H1 (cell line): ENCODE data around the gene RBFOX1. TPM values are rescaled to one million over a fixed set of nuclear protein-coding genes. Genes with fewer than 3 reads are reported as not detected.

ENCODE experiments used
- CTCF ChIA-PET: fragments of 300-600 bp; sonication (Branson Sonifier 250); formaldehyde crosslinking; loops from one replicate; lab custom pipeline; 2021; ENCODE audit not compliant: partially characterized antibody; lab: Charles Lee
- POLR2A ChIA-PET: fragments of 300-600 bp; sonication (Branson Sonifier 250); formaldehyde crosslinking; loops from one replicate; lab custom pipeline; 2021; ENCODE audit warnings: inconsistent platforms; ENCODE audit not compliant: partially characterized antibody; lab: Charles Lee
- DNase-seq, 2 experiments: peaks; one replicate each; pipeline versions ENCODE4 v3.0.0 to v3.0.0-alpha.2; 2010 to 2022; ENCODE audit warnings: low spot score in 2 of 2, low read depth in 1 of 2, mixed read lengths in 1 of 2
- FAIRE-seq: peaks from 2 replicates; lab custom pipeline; 2011; peaks lifted over from hg19 to GRCh38; lab: Jason Lieb, UNC
- H2AFZ ChIP-seq: 2 replicates; pipeline ENCODE4 v1.8.1; 2012; ENCODE audit warnings: low read length, inconsistent platforms
- H2AK5ac ChIP-seq: 2 replicates; pipeline ENCODE4 v1.6.1; 2013; ENCODE audit warnings: low read depth, low read length
- H2BK120ac ChIP-seq: replicated peaks from 2 replicates; pipeline ENCODE3; 2013; ENCODE audit warnings: low read depth, low read length, inconsistent platforms
- H2BK12ac ChIP-seq: 2 replicates; pipeline ENCODE4 v1.6.1; 2013; ENCODE audit warnings: low read depth, low read length
- H2BK15ac ChIP-seq: 2 replicates; pipeline ENCODE4 v1.6.1; 2013; ENCODE audit warnings: low read length
- H2BK20ac ChIP-seq: 2 replicates; pipeline ENCODE4 v1.6.1; 2013; ENCODE audit warnings: low read length
- H2BK5ac ChIP-seq: 2 replicates; pipeline ENCODE4 v1.6.1; 2013; ENCODE audit warnings: low read depth, low read length
- H3K14ac ChIP-seq: 2 replicates; pipeline ENCODE4 v1.6.1; 2013; ENCODE audit warnings: inconsistent platforms; ENCODE audit not compliant: insufficient read length
- H3K18ac ChIP-seq: 2 replicates; pipeline ENCODE4 v1.6.1; 2013; ENCODE audit warnings: low read length; ENCODE audit errors: extremely low read depth
- H3K23ac ChIP-seq: 2 replicates; pipeline ENCODE4 v1.6.1; 2013; ENCODE audit warnings: inconsistent platforms; ENCODE audit not compliant: insufficient read length
- H3K23me2 ChIP-seq: 2 replicates; pipeline ENCODE4 v1.6.1; 2013; ENCODE audit warnings: low read depth, low read length
- H3K27ac ChIP-seq: 2 replicates; pipeline ENCODE4 v1.6.1; 2011; ENCODE audit warnings: low read depth, low read length, inconsistent platforms
- H3K27me3 ChIP-seq, 4 experiments: replicated peaks in 1 of 4; 1 replicate in 1 of 4; 2 replicates in 3 of 4; pipeline versions ENCODE4 v1.6.1 to v1.8.1; 2011 to 2013; ENCODE audit warnings: low read length in 3 of 4, mild to moderate bottlenecking in 3 of 4, inconsistent platforms in 2 of 4, mixed read lengths in 2 of 4, moderate library complexity in 1 of 4; ENCODE audit not compliant: control insufficient read depth in 3 of 4, insufficient read depth in 3 of 4; ENCODE audit errors: extremely low read depth in 1 of 4
- H3K36me3 ChIP-seq, 4 experiments: 2 replicates each; pipeline versions ENCODE4 v1.6.1 to v1.8.1; 2011 to 2013; ENCODE audit warnings: mild to moderate bottlenecking in 4 of 4, low read length in 3 of 4, moderate library complexity in 2 of 4, control low read depth in 1 of 4, inconsistent platforms in 1 of 4; ENCODE audit not compliant: insufficient read depth in 4 of 4, control insufficient read depth in 2 of 4
- H3K4ac ChIP-seq: replicated peaks from 2 replicates; pipeline ENCODE3; 2013; ENCODE audit warnings: low read length, low read depth, mixed read lengths, inconsistent platforms; ENCODE audit not compliant: insufficient read length
- H3K4me1 ChIP-seq, 4 experiments: replicated peaks in 1 of 4; 1 replicate in 1 of 4; 2 replicates in 3 of 4; pipeline versions ENCODE4 v1.6.1 to v1.8.1; 2011 to 2013; ENCODE audit warnings: low read length in 3 of 4, inconsistent platforms in 2 of 4, mixed read lengths in 1 of 4; ENCODE audit not compliant: insufficient read depth in 4 of 4, control insufficient read depth in 3 of 4
- H3K4me2 ChIP-seq, 2 experiments: 2 replicates each; pipeline versions ENCODE4 v1.6.1 to v1.8.1; 2011 to 2013; ENCODE audit warnings: low read depth in 2 of 2, low read length in 2 of 2, control low read depth in 1 of 2, inconsistent platforms in 1 of 2, mild to moderate bottlenecking in 1 of 2; ENCODE audit not compliant: insufficient read depth in 1 of 2
- H3K4me3 ChIP-seq, 4 experiments: fragments of 200-600, 300-600 bp in 1 of 4; sonication (generic), shearing (Covaris generic), sonication (Bioruptor Twin) in 1 of 4; 2 replicates each; pipeline versions ENCODE4 v1.5.1 to v1.8.1; 2011 to 2016; ENCODE audit warnings: low read length in 4 of 4, low read depth in 3 of 4, control low read depth in 2 of 4, inconsistent platforms in 2 of 4, mild to moderate bottlenecking in 2 of 4, mixed read lengths in 1 of 4, moderate library complexity in 1 of 4; ENCODE audit not compliant: insufficient read depth in 2 of 4; ENCODE audit errors: extremely low read depth in 1 of 4
- H3K56ac ChIP-seq: replicated peaks from 2 replicates; pipeline ENCODE3; 2013; ENCODE audit warnings: low read depth, mild to moderate bottlenecking, mixed read lengths, low read length, inconsistent platforms; ENCODE audit not compliant: insufficient read length
- H3K79me1 ChIP-seq: 2 replicates; pipeline ENCODE4 v1.6.1; 2013; ENCODE audit warnings: low read depth, low read length, control low read depth
- H3K79me2 ChIP-seq, 2 experiments: 2 replicates each; pipeline versions ENCODE4 v1.6.1 to v1.8.1; 2012 to 2013; ENCODE audit warnings: low read length in 2 of 2, mild to moderate bottlenecking in 2 of 2, inconsistent platforms in 1 of 2; ENCODE audit not compliant: insufficient read depth in 2 of 2, control insufficient read depth in 1 of 2
- H3K9ac ChIP-seq, 4 experiments: replicated peaks in 1 of 4; 1 replicate in 1 of 4; 2 replicates in 3 of 4; pipeline versions ENCODE4 v1.6.1 to v1.8.1; 2011 to 2013; ENCODE audit warnings: low read depth in 3 of 4, low read length in 3 of 4, control low read depth in 2 of 4, mild to moderate bottlenecking in 2 of 4, moderate library complexity in 2 of 4, inconsistent platforms in 1 of 4; ENCODE audit errors: extremely low read depth in 1 of 4
- H3K9me3 ChIP-seq, 2 experiments: 2 replicates each; pipeline versions ENCODE4 v1.6.1 to v1.8.1; 2012 to 2013; ENCODE audit warnings: mild to moderate bottlenecking in 2 of 2, moderate library complexity in 2 of 2, control low read depth in 1 of 2, inconsistent platforms in 1 of 2, low read depth in 1 of 2, low read length in 1 of 2, mixed read lengths in 1 of 2; ENCODE audit not compliant: insufficient read depth in 2 of 2
- H4K20me1 ChIP-seq, 2 experiments: replicated peaks in 1 of 2; 2 replicates each; pipeline versions ENCODE3 to v1.8.1; 2011 to 2013; ENCODE audit warnings: inconsistent platforms in 2 of 2, low read length in 2 of 2, mild to moderate bottlenecking in 1 of 2; ENCODE audit not compliant: insufficient read depth in 2 of 2, control insufficient read depth in 1 of 2
- H4K5ac ChIP-seq: 2 replicates; pipeline ENCODE4 v1.6.1; 2013; ENCODE audit warnings: low read length, low read depth, mixed read lengths, inconsistent platforms; ENCODE audit not compliant: insufficient read length
- H4K8ac ChIP-seq: 2 replicates; pipeline ENCODE4 v1.8.0; 2013; ENCODE audit warnings: mild to moderate bottlenecking, moderate library complexity, low read length, inconsistent platforms; ENCODE audit not compliant: insufficient read depth; ENCODE audit errors: extremely low read depth
- H4K91ac ChIP-seq: replicated peaks from 2 replicates; pipeline ENCODE3; 2013; ENCODE audit warnings: low read length, mixed read lengths, inconsistent platforms; ENCODE audit not compliant: insufficient read length
- BACH1 ChIP-seq: IDR thresholded peaks from 2 replicates; pipeline ENCODE4 v1.6.1; 2012; ENCODE audit warnings: low read length, improper control_type of control experiment
- CBX5 ChIP-seq: fragments of 300-800, 300-1000 bp; sonication (generic); IDR thresholded peaks from 2 replicates; pipeline ENCODE4 v1.7.1; 2016; ENCODE audit warnings: antibody characterized with exemption, low read length, low read depth
- GTF2F1 ChIP-seq: IDR thresholded peaks from 2 replicates; pipeline ENCODE4 v1.6.1; 2012; ENCODE audit warnings: low read depth, low read length, improper control_type of control experiment, borderline replicate concordance
- KDM1A ChIP-seq: fragments of 200-600, 300-600 bp; sonication (generic); IDR thresholded peaks from 2 replicates; pipeline ENCODE4 v1.7.1; 2016; ENCODE audit warnings: mild to moderate bottlenecking, low read length, borderline replicate concordance
- NRF1 ChIP-seq: IDR thresholded peaks from 2 replicates; pipeline ENCODE4 v1.6.1; 2011; ENCODE audit warnings: mild to moderate bottlenecking, low read depth, low read length, improper control_type of control experiment
- POLR2AphosphoS5 ChIP-seq: IDR thresholded peaks from 2 replicates; pipeline ENCODE4 v1.6.1; 2011; ENCODE audit warnings: low read depth, low read length
- WGBS, 2 experiments: shearing (Covaris generic) in 1 of 2; methylation state at CpG; one replicate each; pipeline versions ENCODE4 v1.1.6 to v1.1.7; 2013 to 2015; ENCODE audit warnings: low lambda C conversion rate in 2 of 2, mixed read lengths in 2 of 2, inconsistent platforms in 1 of 2, low coverage in 1 of 2, missing lambda C conversion rate in 1 of 2; ENCODE audit not compliant: insufficient replicate concordance in 2 of 2, insufficient coverage in 1 of 2, insufficient read length in 1 of 2; ENCODE audit errors: extremely low coverage in 1 of 2, missing lambda C conversion rate in 1 of 2; 5-methylcytosine and 5-hydroxymethylcytosine counted together
- polyA plus RNA-seq, 7 experiments: library from polyadenylated mRNA; depleted of rRNA in 3 of 7; stranded (reverse) in 5 of 7; unstranded in 2 of 7; fragments of >200 nt in 5 of 7; fragments of 200-250 nt in 2 of 7; gene quantifications; 1 replicate in 5 of 7; 2 replicates in 1 of 7; 4 replicates in 1 of 7; pipeline versions ENCODE4 v1.2.1 to v1.2.3, GENCODE V29; 2011 to 2013; ENCODE audit warnings: missing spikeins in 2 of 7, mixed read lengths in 2 of 7
- total RNA-seq: library from RNA; stranded (reverse); fragmentation: NEBNext Ultra II Directional; extraction: Animal tissue kit (Norgen Biotek cat#: 25700); gene quantifications from 2 replicates; pipeline ENCODE4 v1.2.1, GENCODE V29; 2021
- TF ChIP-seq, protein P1 (sequence below): IDR thresholded peaks from 2 replicates; pipeline ENCODE4 v1.6.1; 2011; ENCODE audit warnings: low read length, improper control_type of control experiment

RBFOX1 gene
- total and polyA plus RNA-seq, 2 of the 8 experiments (the other 6 are each of a cell fraction or from before 2014, with no cell fraction given): 1.7 to 2.8 TPM

DNA sequence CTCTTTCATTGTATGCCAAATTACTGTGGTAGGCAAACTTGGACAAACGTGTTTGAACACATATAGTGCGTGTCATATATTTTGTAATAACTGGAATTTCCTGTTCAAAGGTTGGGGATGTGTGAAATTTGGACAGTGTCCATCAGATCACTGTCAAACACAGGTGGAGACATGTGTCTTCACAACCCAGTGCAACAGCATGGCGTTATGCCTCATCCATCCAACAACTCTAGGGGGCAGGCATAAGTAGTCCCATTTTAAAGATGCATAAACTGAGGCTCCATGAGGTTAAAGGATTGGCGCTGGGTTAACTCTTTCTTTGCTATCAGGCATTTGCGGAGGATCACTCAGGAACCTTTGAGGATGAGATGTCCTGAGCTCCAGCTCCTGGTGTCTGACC is 103.7 kb downstream of the RBFOX1 start:
- Histone ChIP-seq H4K91ac (no peak overlapping the region), H2AFZ (no peak overlapping the region), H3K23ac (no peak overlapping the region), H3K27me3 (no peaks in the 10 kb centered on the region), H3K79me1 (no peaks in the 10 kb centered on the region), H3K4me2 (no peak overlapping the region), H3K4me3 (no peak overlapping the region), H3K4me1 (peaks cover 3 to 16% (median 12%) of the 10 kb centered on the region in 4 experiments), H3K9me3 (no peaks in the 10 kb centered on the region), H2AK5ac (no peak overlapping the region; the same call in 1 of the 2 replicates), H4K20me1 (no peaks in the 10 kb centered on the region), H4K8ac (no peak overlapping the region), H3K56ac (no peak overlapping the region), H3K36me3 (no peaks in the 10 kb centered on the region), H3K79me2 (no peaks in the 10 kb centered on the region), H3K9ac (no peak overlapping the region), H3K23me2 (no peaks in the 10 kb centered on the region), H2BK120ac (no peak overlapping the region), H2BK15ac (no peak overlapping the region), H3K14ac (no peak overlapping the region), H2BK5ac (no peak overlapping the region), H3K4ac (no peak overlapping the region), H3K18ac (no peak overlapping the region), H2BK12ac (no peak overlapping the region), H2BK20ac (no peak overlapping the region), H3K27ac (no peak overlapping the region), H4K5ac (no peak overlapping the region)
- ChIA-PET CTCF (no interaction called here), POLR2A (no interaction called here)
- 97% methylated on average over 5 of the region's 5 CpGs; no CpG with 5 or more reads in 1 of the 2 experiments for WGBS, 2 experiments
- FAIRE-seq: no peak
- no peak for TF ChIP-seq BACH1
- no peak for TF ChIP-seq POLR2AphosphoS5
- peak; percentile 70; the same call in 1 of the 2 replicates for TF ChIP-seq KDM1A
- TF ChIP-seq GTF2F1: no peak
- TF ChIP-seq CBX5: no peak
- TF ChIP-seq NRF1: no peak
- TF ChIP-seq, protein P1, sequence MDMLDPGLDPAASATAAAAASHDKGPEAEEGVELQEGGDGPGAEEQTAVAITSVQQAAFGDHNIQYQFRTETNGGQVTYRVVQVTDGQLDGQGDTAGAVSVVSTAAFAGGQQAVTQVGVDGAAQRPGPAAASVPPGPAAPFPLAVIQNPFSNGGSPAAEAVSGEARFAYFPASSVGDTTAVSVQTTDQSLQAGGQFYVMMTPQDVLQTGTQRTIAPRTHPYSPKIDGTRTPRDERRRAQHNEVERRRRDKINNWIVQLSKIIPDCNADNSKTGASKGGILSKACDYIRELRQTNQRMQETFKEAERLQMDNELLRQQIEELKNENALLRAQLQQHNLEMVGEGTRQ: no peak
- DNase-seq: no peak
